ENCODE data around the gene LRCH1.

Gene LRCH1

GRCh38 chr13:46643165-46643777, 90.3 kb downstream of the LRCH1 start:
- H3K79me2 ChIP-seq (ENCODE audit: insufficient read depth, low read depth), result no peaks in the 10 kb centered on the region; the same call in 1 of the 2 replicates
- H3K4me3 ChIP-seq (IDR thresholded peaks at IDR 0.05; ENCODE audit: insufficient read depth, low read depth, low read length), result no peak overlapping the region

GRCh38 chr13:46644816-46645215, 91.8 kb downstream of the LRCH1 start:
- 0 out of 2 replicates have a peak, but pooled peaks cover 3% of the 10 kb centered on the region for H4K20me1 ChIP-seq (ENCODE audit: insufficient read depth)
- H3K36me3 ChIP-seq (ENCODE audit: insufficient read depth), result no peaks in the 10 kb centered on the region
- H3K4me2 ChIP-seq, result no peak overlapping the region
- H3K27me3 ChIP-seq (ENCODE audit: insufficient read depth, low read depth), result no peaks in the 10 kb centered on the region
- H3K79me2 ChIP-seq (ENCODE audit: insufficient read depth, low read depth), result peaks cover 8% of the 10 kb centered on the region; the same call in 1 of the 2 replicates
- TF ChIP-seq CTCF (conservative IDR thresholded peaks at IDR 0.05; ENCODE audit: low read depth, low read length), result no peak
- no peak overlapping the region for H3K9ac ChIP-seq
- H3K4me1 ChIP-seq (ENCODE audit: low read depth, poor library complexity, severe bottlenecking), result peaks cover 28% of the 10 kb centered on the region
- H3K4me3 ChIP-seq (IDR thresholded peaks at IDR 0.05; ENCODE audit: insufficient read depth, low read depth, low read length), result no peak overlapping the region
- no peak overlapping the region for H2AFZ ChIP-seq (ENCODE audit: low read depth)
- no peak overlapping the region for H3K27ac ChIP-seq

More at GRCh38 chr13:46643165-46643777, 90.3 kb downstream of the LRCH1 start:
- Histone ChIP-seq H3K4me1 (ENCODE audit: low read depth, poor library complexity, severe bottlenecking) (peaks cover 31% of the 10 kb centered on the region), H2AFZ (ENCODE audit: low read depth) (no peak overlapping the region), H3K27me3 (ENCODE audit: insufficient read depth, low read depth) (no peaks in the 10 kb centered on the region), H3K9ac (no peak overlapping the region), H3K4me2 (no peak overlapping the region), H3K36me3 (ENCODE audit: insufficient read depth) (no peaks in the 10 kb centered on the region), H4K20me1 (ENCODE audit: insufficient read depth) (no peaks in the 10 kb centered on the region), H3K27ac (no peak overlapping the region)
- no peak for TF ChIP-seq CTCF (conservative IDR thresholded peaks at IDR 0.05; ENCODE audit: low read depth, low read length)

- Histone ChIP-seq H3K4me1 (ENCODE audit: low read depth, poor library complexity, severe bottlenecking) (peaks cover 42% of the 10 kb centered on the region), H3K79me2 (ENCODE audit: insufficient read depth, low read depth) (peaks cover 8% of the 10 kb centered on the region; the same call in 1 of the 2 replicates), H3K36me3 (ENCODE audit: insufficient read depth) (no peaks in the 10 kb centered on the region), H3K27me3 (ENCODE audit: insufficient read depth, low read depth) (no peaks in the 10 kb centered on the region), H3K4me2 (peak overlapping the region; percentile 52; the same call in 1 of the 2 replicates), H3K27ac (no peak overlapping the region), H3K9ac (no peak overlapping the region), H2AFZ (ENCODE audit: low read depth) (no peak overlapping the region), H3K4me3 (IDR thresholded peaks at IDR 0.05; ENCODE audit: insufficient read depth, low read depth, low read length) (no peak overlapping the region), H4K20me1 (ENCODE audit: insufficient read depth) (0 out of 2 replicates have a peak, but pooled peaks cover 3% of the 10 kb centered on the region)
- no peak for TF ChIP-seq CTCF (conservative IDR thresholded peaks at IDR 0.05; ENCODE audit: low read depth, low read length)
These were observed 94.6 kb downstream of the LRCH1 start for GRCh38 chr13:46647512-46648065.

- Histone ChIP-seq H3K36me3 (ENCODE audit: insufficient read depth) (no peaks in the 10 kb centered on the region), H3K9ac (no peak overlapping the region), H3K79me2 (ENCODE audit: insufficient read depth, low read depth) (peaks cover 8% of the 10 kb centered on the region; the same call in 1 of the 2 replicates), H3K4me3 (IDR thresholded peaks at IDR 0.05; ENCODE audit: insufficient read depth, low read depth, low read length) (no peak overlapping the region), H4K20me1 (ENCODE audit: insufficient read depth) (0 out of 2 replicates have a peak, but pooled peaks cover 3% of the 10 kb centered on the region), H3K4me1 (ENCODE audit: low read depth, poor library complexity, severe bottlenecking) (peaks cover 42% of the 10 kb centered on the region), H3K4me2 (peak overlapping the region; percentile 52), H2AFZ (ENCODE audit: low read depth) (no peak overlapping the region), H3K27ac (no peak overlapping the region), H3K27me3 (ENCODE audit: insufficient read depth, low read depth) (no peaks in the 10 kb centered on the region)
- no peak for TF ChIP-seq CTCF (conservative IDR thresholded peaks at IDR 0.05; ENCODE audit: low read depth, low read length)
These were observed 95.2 kb downstream of the LRCH1 start for GRCh38 chr13:46648166-46648607.

All from KMS-11 (cell line).